GM19395 (cell line): ENCODE measurements around the gene OLFM2.
"Not testable (repeated sequence)": the region's sequence is repeated elsewhere in the genome, so short reads cannot be mapped to it uniquely, and the experiment has no call there.

ENCODE experiments used
- ATAC-seq: cut with Tn5 transposase; IDR thresholded peaks from one replicate; pipeline ENCODE4 v1.9.1; 2021; ENCODE audit warnings: mild to moderate bottlenecking, moderate library complexity; ENCODE audit not compliant: unreplicated experiment

Gene OLFM2

DNA sequence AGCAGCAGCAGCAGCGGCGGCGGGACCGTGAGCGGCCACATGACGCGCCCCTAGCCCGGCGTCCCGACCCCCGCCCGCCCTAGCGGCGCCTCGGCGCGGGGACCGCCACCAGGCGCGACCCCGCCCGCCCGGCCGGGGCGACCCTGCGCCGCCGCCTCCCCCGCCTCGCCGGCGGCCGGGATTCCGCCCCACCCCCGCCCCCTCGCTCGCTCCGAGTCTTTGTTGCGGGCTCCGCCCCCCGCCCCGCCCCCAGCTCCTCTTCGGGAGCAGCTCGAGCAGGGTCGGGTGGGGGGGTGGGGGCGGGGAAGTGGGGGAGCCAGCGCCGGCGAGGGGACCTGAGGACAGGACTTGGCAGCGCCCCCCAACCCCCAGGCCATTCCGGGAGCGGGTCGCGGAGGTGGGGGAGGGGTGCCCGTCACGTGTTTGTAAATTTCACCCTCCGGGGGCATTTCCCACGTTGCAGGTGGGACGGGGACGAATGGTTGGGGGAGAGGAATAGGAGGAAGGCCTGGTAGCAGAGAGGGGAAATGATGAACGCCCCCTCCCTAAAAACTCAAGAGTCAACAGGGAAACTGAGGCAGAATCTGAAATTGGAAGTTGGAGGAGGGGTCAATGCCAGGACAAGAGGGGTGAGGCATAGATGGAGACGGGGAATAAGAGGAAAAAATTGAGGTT, at the start of gene OLFM2:
TSS of gene OLFM2 (minus strand) at position 190 of the 675 bp plus-strand sequence. CDS start at position 41, 149 bp downstream.
- no peak for ATAC-seq

DNA sequence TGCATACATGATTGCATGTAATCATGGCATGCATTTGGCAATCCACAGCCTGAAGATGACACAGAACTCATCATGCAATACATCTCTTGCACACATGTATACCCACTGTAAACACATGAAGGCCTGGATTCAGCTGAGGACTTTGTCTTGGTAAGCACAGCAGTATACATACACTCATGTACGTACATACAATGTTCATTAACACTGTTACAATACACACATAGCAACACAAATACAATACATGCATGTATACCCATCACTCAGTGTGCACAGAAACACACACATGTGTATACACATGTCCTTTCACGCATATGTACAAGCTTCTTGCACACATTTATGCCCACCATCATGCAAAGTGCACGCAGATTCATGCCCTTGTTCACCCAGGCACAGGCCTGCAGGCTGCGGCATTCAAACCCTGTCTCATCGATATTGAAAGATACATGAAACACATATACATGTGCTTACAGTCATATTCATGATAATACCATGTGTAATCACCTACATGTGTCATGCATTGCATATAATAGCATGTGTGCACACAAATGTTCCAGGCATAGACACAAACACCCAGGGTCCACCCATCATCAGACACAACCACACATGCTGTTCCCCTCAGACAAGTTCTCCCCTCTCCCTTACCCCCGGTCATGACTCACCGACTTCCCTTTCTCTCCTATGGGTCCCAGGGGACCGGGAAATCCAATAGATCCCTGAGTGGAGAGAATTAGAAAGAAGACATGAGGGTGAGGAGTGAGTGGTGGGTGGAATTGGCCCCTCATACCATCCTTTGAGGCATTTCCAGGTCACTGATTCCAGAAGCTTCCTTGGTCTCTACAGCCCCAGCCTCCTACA, 45.3 kb upstream of the OLFM2 start:
- no peak for ATAC-seq

DNA sequence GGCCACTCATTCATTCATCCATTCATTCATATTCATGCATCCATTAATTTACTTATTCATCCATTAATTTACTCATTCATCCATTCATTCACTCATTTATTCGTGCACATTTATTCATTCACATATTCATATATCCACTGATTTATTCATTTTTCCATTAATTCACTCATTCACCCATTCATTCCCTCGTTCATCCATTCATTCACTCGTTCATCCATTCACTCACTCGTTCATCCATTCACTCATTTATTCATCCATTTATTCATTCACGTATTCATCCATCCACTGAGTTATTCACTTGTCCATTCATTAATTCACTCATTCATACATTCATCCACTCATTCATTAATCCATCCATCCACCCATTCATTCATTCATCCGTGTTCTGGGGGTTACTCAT, 35.8 kb upstream of the OLFM2 start:
- no peak for ATAC-seq

DNA sequence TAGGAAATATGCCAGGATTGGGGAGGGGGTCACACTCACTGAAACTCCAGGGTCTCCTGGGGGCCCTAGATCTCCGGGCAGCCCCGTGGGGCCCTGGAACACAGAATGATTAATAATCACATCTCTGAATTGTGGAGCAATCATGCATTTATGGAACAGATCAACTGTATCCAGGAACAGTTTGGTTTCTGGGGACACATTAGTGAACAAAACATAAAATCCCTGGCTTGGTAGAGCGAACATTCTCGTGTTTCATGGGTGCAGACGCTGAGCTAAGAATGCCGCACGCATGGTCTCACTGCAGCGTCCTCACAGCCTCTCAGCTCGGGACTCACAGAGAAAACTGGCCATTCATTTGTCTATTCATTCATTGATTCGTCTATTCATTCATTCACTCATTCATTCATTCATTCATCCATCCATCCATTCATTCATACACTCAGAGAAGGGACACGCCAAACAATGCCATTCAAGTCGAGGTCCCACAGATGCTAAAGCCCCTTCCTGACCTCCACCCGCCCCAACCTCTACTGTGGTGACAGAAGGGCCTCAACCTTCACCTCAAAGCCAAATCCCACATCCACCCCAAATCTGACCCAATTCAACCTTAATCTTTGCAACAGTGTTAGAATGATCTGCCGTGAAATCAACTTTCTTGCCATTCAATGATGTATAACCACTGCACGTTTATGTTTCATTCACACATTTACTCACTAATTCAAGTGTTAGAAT, 35.0 kb upstream of the OLFM2 start:
- no peak for ATAC-seq

DNA sequence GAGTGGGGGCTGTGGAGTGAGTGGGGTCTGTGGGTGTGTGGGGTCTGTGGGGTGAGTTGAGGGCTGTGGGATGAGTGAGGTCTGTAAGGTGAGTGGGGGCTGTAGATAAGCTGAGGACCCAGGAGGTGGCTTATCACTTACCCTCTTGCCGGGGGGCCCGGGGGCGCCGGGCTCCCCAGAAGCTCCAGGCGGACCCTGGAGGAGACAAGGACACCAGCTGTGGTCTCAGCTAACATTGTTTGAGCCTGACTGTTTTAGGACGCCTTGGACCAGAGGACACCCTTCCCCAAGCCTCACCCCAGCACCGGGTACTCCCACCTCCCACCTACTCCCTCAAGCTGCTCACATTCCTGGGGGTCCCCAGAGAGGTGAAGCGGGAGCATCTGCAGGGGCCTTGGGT, 34.2 kb upstream of the OLFM2 start:
- no peak for ATAC-seq

DNA sequence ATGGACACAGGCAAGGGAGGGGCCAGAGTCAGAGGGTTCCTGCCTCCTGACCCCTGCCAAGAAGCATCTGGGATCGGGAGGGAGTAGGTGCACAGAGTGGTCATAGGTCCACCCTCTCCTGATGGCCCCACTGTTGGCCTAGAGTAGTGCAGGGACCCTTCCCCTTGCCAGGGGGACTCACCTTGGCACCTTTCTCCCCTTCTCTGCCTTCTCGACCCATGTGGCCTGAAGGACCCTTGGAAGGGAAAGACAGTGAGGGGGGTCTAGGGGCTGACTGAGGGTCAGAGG, 33.3 kb upstream of the OLFM2 start:
- no peak for ATAC-seq

DNA sequence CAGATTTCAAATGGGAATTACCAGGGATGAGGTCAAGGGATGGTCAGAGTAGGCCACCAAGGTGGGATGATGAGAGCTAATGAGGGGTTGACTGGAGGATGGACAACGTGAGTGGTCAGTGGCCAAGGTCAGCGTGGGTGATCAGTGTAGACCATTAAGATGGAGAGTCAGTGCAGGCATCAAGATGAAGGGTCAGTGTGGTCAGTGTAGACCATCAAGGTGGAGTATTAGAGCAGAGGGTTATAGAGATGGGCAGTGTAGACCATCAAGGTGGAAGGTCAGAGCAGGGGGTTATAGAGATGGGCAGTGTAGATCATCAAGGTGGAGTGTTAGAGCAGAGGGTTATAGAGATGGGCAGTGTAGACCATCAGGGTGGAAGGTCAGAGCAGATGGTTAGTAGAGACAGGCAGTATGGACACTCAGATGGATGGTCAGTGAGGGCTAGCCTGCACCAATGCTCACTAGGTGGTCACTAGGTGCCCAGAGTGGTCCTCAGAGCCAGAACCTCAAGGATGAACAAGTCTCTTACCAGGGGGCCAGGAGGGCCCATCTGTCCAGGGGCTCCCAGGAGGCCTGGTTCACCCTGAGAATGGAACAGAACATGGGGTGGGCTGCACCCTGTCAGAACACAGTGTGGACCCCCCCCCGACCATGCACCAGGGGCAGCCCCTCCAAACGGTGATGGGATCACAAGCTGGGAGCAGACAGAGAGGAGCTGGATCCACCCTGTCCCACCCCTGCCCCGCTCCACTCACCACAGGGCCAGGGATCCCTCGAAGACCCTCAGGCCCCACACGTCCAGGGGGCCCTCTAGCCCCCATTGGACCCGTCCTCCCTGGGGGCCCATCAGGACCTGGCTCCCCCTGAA, 32.7 kb upstream of the OLFM2 start:
- no peak for ATAC-seq

DNA sequence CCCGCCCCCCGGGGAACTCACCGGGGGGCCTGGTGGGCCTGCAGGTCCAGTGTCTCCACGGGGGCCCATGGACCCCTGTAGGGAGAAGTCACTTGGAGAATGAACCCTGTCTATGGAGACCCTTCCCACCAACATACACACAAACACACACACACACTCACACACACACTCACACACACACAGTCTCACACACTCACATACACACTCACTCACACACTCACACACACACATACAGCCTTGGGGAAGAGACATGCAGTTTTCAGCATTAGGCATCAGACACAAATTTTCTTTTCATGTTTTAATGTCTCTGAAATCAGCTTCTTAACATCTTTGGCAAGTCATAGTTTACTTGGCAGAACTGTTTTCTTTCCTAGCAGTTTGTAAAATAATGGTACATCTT, 31.0 kb upstream of the OLFM2 start:
- ATAC-seq = no peak

DNA sequence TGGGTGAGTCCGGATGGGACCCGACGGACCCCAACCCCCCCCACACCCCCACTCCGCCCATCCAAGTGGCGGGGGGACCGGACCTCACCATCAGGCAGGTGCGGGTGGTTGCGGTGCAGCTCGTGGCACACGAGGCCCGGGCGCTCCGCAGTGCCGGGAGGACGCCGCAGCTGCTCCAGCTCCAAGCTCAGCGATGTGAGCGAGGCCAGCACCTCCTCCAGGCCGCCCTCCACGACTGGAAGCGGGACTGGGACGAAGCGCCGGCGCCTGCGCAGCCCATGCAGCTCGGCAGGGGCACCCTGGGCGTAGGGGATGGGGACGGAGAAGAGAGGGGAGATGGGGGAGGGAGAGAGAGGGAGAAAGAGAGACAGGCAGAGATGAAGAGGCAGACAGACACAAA, 30.1 kb upstream of the OLFM2 start:
- no peak for ATAC-seq

DNA sequence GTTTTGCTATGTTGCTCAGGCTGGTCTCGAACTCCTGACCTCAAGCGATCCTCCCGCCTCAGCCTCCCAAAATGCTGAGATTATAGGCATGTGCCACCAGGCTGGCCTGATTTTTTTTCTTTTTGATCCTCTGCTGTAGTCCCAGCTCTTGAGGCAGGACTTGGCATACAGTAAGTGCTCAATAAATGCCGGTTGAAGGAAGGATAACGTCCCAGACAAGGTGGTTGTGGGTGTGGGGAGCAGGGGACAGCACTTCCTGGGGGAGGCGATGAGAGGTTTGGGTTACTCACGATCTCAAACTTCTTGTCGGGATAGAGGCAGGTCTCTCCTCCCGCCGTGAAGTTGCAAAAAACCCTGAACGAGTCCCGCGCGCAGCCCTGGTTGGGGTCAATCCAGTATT, 29.7 kb upstream of the OLFM2 start:
- no peak for ATAC-seq

DNA sequence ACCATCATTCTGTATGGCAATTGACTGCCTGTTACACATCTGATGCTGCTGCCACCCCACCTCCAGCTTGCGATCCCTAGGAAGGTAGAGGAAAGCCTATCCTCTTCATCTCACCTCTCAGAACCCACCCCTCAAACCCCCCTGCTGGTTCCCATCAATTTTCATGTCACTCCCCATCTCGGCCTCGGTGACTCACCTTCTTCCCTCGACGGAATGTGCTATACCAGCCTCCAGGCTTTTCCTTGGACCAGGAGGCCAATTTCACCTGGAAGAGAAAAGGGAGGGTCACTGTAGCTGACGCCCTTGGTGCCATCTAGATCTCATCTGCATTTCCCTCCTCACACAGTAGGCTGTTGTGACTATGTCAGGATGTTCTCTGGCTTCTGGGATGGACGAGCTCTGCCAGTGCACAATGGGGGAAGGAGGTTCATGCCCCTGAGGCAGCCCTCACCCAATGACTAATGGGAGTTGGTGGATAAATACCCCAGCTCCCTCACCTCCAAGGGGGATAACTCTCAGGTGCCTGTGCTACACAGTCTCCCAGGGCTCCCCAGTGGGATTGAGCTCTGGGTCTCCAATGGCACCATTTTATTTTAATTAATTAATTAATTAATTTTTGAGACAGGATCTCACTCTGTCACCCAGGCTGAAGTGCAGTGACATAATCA, 26.4 kb upstream of the OLFM2 start:
- no peak for ATAC-seq

DNA sequence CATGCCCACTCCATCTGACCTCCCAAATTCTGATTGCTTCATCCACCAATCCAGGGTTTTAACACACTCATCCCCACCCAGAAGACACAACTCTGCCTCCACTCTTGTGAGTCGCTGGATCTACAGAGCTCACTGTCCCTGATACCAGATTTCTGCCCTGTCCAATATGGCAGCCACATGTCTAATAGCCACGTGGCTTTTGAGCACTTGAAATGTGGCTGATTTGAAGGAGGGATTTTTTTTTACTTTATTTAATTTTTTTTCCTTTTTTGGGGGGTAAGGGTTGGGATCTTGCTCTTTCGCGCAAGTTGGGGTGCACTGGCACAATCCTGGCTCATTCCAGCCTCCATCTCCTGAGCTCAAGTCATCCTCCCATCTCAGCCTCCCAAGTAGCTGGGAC, 24.8 kb upstream of the OLFM2 start:
- ATAC-seq = no peak

DNA sequence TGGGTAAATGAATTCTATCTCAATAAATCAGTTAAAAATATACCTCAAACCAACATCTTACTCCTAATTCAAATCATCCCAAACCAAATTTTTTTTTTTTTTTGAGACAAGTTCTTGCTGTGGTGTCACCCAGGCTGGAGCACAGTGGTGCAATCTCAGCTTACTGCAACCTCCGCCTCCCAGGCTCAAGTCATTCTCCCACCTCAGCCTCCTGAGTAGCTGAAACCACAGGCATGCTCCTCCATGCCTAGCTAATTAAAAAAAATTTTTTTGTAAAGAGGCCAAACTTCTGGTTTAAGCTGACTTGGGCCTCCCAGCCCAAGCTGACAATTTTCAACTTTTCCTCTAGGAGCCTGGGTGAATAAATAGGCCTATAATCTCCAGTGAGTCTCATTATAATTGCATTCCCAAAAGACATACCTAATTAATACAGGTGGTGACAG, 22.1 kb upstream of the OLFM2 start:
- ATAC-seq = no peak

DNA sequence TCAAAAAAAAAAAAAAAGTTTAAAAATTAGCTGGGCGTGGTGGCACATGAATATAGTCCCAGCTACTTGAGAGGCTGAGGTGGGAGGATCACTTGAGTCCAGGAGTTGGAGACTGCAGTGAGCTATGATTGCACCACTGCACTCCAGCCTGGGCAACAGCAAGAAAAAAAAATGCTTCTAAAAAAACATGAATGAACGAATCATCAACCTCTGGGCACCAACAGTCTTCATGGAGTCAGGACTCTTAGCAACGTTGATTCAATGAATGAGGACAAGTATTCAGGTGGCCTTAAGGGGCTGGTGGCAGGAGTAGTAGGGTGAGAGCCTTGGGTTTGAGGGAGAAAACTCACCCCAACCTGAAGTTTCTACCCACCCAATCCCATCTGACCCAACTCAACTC, 20.6 kb upstream of the OLFM2 start:
- no peak for ATAC-seq

DNA sequence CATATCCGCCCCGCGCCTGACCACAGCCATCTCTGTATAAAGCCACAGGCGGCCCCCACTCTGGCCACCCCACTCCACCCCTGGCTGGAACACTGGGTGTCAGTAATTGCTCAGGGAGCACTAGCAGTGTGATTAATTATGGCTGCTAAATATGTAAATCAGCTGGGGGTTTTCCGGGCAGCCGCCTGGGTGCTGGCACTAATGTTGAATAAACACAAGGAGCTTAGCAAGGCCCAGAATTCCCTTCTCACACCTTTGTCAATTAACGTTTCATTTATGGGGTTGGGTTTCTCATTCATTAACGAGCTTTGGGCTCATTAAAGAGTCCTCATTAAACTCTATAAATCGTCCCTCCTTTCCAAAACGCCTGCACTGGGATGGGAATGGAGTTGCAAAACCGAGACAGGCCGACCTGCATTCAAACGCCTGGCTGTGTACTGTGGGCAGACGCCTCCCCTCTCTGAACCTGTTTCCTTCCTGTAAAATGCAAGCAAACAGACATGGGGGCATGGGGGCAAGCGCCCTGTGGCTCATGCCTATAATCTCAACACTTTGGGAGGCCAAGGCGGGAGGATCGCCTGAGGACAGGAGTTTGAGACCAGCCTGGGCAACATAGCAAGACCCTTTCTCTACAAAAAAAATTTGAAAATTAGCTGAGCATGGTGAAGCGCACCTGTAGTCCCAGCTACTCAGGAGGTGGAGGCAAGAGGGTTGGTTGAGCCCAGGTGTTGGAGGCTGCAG, 17.7 kb upstream of the OLFM2 start:
- ATAC-seq = no peak

DNA sequence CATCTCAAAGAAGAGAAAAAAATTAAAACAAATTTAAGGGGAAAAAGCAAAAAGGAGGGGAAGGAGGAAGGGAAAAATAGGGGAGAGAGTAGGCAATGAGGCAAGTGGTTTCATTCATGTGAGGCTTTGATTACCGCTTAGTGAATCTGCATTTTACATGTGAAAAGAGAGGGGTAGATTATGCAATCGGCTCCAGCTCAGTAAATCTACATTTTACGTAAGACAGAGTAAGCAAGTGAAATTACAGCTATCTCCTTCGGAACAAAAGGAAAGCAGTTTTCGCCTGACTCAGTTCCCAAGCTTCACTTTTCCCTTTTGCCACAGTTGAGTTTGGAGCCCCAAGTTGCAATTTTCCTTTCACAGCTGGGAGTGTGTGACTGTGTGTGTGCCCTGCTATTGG, 16.0 kb upstream of the OLFM2 start:
- no peak for ATAC-seq

DNA sequence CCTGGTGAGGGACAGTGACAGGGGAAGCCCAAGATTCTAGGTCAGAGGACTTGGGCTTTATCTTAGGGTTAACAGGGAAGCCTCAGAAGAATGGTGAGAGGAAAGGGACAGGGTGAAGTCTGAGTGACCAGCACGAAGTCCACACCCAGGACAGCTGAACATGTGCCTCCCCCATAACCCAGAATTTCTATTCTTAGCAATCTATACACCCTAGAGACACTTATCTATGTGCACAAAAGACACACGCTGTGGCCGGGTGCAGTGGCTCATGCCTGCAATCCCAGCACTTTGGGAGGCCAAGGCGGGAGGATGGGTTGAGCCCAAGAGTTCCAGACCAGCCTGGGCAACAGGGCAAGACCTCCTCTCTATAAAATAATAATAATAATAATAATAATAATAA, 11.1 kb upstream of the OLFM2 start:
- no peak for ATAC-seq

DNA sequence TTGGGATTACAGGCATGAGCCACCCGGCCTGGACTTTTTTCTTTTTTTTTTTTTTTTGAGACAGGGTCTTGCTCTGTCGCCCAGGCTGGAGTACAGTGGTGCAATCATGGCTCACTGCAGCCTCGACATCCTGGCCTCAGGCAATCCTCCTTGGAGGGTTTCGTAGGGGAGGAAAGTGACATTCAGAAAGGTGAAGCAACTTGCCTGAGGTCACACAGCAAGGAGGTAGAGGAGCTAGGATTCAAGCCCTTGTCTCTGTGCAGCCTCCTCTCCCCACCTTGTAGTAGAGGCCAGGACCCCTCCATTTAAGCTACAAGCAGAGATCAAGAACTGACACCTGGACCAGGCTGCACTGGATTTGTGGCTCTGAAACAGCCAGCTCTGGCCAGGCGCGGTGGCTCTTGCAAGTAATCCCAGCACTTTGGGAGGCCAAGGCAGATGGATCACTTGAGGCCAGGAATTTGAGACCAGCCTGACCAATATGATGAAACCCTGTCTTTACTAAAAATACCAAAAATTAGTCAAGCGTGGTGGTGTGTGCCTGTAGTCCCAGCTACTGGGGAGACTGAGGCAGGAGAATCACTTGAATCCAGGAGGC, 10.3 kb upstream of the OLFM2 start:
- not testable (repeated sequence) for ATAC-seq

DNA sequence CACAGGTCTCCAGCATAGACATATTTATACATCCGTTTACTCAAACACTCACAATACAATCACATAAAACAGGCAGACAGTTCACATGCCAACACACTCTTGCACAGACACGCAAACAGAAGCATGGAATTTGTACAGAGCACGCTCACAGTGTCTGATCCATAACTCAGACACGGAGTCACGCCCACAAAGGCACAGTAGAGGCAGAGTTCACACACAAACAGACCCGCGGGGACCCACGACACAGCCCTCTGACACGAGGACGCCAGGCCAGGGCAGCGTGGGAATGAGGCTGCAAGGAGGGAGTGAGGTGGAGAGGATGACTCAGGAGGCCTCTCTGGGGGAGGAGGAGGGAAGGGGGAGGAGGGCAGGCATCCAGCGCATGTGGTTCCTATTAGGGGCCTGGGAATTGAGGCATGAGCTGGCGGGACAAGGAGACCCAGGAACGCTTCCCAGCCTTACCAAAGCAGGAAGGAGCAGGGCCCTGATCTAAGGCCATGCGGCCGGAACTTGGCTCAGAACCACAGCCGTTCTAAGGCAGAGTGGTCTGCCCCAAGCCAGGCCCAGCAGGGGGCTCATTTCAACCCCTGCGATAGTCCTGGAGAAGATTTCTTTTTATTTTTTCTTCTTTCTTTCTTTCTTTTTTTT, 9.1 kb upstream of the OLFM2 start:
- ATAC-seq = no peak
